HG03354 (cell line): ENCODE results near the gene BBOF1.
"Not testable (repeated sequence)": the region's sequence is repeated elsewhere in the genome, so short reads cannot be mapped to it uniquely, and the experiment has no call there.

Experiments
- ATAC-seq: cut with Tn5 transposase; IDR thresholded peaks from one replicate; pipeline ENCODE4 v1.9.1; 2021; ENCODE audit warnings: mild to moderate bottlenecking; ENCODE audit not compliant: unreplicated experiment, poor library complexity, severe bottlenecking

BBOF1 gene

GRCh38 chr14:74084277-74085046, 65.3 kb downstream of the BBOF1 start, which contains the start of the genes ALDH6A1 and LIN52:
TSS of gene ALDH6A1 (minus strand) at chr14:74084453. CDS start at chr14:74084394, 59 bp downstream.
TSS of gene LIN52 (plus strand) at chr14:74084956. CDS start at chr14:74084975, 19 bp downstream.
- peak; percentile 93 for ATAC-seq

GRCh38 chr14:74085047-74085637, 66.0 kb downstream of the BBOF1 start:
- peak; percentile 10 for ATAC-seq

GRCh38 chr14:74085828-74086227, 66.7 kb downstream of the BBOF1 start:
- no peak for ATAC-seq

DNA sequence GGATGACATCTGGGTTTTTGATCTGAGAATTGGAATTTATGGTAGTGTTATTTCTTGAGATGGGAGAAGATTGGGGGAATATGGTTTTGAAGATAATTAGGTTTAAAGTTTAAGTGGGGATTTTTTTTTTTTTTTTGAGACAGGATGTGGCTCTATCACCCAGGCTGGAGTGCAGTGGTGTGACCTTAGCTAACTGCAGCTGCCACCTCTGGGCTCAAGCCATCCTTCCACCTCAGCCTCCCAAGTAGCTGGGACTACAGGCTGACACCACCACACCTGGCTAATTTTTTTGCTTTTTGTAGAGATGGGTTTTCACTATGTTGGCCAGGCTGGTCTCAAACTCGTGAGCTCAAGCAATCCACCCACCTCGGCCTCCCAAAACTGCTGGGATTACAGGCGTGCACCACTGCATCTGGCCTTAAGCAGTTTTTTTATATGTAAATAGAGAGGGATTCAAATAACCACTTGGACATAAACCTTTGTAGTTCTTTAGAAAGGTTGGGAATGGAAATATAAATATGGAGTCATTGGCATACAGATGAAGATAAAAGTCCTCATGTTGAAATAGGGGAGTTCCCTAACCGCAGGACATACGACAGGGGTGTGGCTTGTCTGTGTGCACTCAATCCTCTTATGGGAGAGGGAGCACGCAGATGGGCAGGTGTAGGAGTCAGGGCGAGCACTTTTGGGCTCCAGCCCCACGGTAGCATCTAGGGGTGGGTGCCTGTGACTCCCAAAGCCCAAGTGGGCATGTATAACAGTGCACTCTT, 70.3 kb downstream of the BBOF1 start:
- no peak for ATAC-seq

DNA sequence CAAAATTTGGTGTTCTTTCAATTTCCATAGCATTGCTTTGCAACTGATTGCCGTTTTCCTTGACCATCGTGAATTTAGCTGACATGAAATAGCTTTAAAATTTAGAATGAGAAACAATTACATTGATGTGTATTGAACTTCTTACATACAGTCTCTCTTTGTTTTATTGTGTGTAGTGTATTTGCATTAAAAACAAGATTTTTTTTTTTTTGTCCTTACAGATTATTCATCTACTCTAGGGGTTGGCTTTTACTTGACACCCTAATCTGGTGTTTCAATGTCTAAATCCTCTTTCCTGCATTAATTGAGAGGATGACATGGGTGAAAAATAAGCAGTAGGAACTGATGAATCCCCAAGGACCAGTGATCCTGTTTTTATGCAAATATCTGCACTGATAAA, 86.2 kb downstream of the BBOF1 start:
- no peak for ATAC-seq

- ATAC-seq, result no peak
Observed at GRCh38 chr14:74109369-74109768, 90.2 kb downstream of the BBOF1 start.

- not testable (repeated sequence) for ATAC-seq
Observed at GRCh38 chr14:74111395-74112216, 92.5 kb downstream of the BBOF1 start.
